MG63 (cell line): ENCODE data around the gene MB. TPM values are rescaled to one million over a fixed set of nuclear protein-coding genes. Genes with fewer than 3 reads are reported as not detected.
"Not testable (repeated sequence)": the region's sequence is repeated elsewhere in the genome, so short reads cannot be mapped to it uniquely, and the experiment has no call there.

Experiments used
- DNase-seq: peaks from one replicate; pipeline ENCODE4 v3.0.0-alpha.2; 2020
- H3K27me3 ChIP-seq: fragments of 250-450 bp; sonication (Bioruptor Pico); 2 replicates; pipeline ENCODE4 v1.5.1; 2020; ENCODE audit warnings: mild to moderate bottlenecking, moderate library complexity
- H3K36me3 ChIP-seq: fragments of 250-450 bp; sonication (Bioruptor Pico); 2 replicates; pipeline ENCODE4 v1.5.1; 2020; ENCODE audit warnings: mild to moderate bottlenecking, moderate library complexity
- H3K4me3 ChIP-seq: fragments of 250-450 bp; sonication (Bioruptor Pico); 2 replicates; pipeline ENCODE4 v1.5.1; 2020; ENCODE audit warnings: mild to moderate bottlenecking, moderate library complexity
- H3K9me3 ChIP-seq: fragments of 250-450 bp; sonication (Bioruptor Pico); 2 replicates; pipeline ENCODE4 v1.5.1; 2020; ENCODE audit warnings: mild to moderate bottlenecking, moderate library complexity
- total RNA-seq: library from RNA; depleted of rRNA; stranded (reverse); fragments of >200 nt; shearing (Covaris generic); gene quantifications from 2 replicates; pipeline ENCODE4 v1.2.3, GENCODE V29; 2014; ENCODE audit warnings: low replicate concordance

The MB gene
- total RNA-seq, 1 experiment from 2014 or later = 6.3 TPM

DNA sequence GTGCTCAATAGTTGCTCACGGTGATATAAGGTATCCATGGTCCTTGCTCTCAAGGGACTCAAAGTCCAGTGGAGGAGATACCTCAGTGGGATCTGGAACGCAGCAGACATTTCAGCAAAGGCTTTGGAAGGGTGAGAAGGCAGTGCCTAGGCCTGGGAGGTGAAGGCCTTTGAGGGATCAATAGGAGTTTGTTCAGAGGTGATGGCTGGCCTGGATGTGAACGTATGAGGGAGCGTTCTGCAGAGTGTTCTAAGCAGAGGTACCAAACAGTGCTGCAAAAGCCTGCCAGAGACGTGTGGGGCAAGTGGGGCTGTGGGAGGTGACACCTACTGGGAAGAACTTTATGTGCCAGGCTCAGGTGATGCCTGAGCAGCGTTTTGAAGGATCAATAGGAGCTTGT, 7.4 kb upstream of the MB start:
- no peak for DNase-seq
- H3K4me3 ChIP-seq = no peak overlapping the region
- H3K9me3 ChIP-seq = no peaks in the 10 kb centered on the region

DNA sequence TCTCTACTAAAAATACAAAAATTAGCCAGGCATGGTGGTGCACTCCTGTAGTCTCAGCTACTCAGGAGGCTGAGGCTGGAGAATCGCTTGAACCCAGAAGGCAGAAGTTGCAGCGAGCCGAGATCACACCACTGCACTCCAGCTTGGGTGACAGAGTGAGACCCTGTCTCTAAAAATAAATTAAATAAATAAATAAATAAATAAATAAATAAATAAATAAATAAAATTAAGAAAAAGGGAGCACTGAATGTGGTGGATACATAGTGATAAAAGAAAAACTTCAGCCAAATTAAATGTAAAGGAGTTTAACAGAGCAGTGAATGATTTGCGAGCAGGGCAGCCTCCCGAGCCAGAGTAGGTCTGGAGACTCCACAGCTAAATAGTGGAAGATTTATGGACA, 6.8 kb upstream of the MB start:
- H3K36me3 ChIP-seq, DNase-seq, H3K4me3 ChIP-seq, H3K9me3 ChIP-seq, H3K27me3 ChIP-seq: not testable (repeated sequence)

More for the DNA sequence above, 7.4 kb upstream of the MB start:
- Histone ChIP-seq H3K36me3 (no peaks in the 10 kb centered on the region), H3K27me3 (no peaks in the 10 kb centered on the region)

DNA sequence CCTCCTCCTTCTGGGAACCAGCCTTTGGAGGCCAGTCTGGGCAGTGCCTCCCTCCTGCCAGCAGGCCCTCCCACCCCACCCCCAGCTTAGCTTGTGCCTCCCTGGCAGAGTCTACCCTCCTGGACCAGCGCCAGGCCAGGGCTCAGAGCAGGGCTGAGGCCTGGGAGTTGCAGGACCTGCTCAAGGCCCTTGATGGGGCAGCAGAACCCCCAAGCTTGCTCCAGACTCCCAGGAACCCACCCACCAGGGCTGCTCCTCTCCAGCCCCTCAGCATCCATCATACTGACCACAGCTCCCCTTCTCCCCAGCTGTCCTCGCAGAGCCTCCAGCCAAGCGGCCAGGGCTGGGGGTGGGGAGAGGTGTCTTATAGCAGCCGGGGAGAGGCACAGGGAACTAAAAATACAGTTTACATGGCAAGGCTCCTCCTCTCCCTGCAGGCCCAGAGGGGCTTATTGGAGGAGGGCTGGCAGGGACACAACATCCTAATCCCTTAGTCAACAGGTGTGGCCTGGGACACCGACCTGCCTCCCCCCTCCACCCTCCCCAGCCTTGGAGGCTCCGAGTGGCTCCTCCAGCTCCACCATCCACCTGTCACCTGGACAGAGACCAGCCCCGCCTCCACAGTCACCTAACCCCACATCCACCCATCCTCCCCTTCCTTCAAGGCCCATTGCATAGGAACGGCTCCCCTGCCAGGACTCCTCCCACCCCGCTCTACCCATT, 5.2 kb upstream of the MB start:
- Histone ChIP-seq H3K9me3 (no peaks in the 10 kb centered on the region), H3K4me3 (no peak overlapping the region), H3K36me3 (no peaks in the 10 kb centered on the region), H3K27me3 (no peaks in the 10 kb centered on the region)
- peak; percentile 47 for DNase-seq

DNA sequence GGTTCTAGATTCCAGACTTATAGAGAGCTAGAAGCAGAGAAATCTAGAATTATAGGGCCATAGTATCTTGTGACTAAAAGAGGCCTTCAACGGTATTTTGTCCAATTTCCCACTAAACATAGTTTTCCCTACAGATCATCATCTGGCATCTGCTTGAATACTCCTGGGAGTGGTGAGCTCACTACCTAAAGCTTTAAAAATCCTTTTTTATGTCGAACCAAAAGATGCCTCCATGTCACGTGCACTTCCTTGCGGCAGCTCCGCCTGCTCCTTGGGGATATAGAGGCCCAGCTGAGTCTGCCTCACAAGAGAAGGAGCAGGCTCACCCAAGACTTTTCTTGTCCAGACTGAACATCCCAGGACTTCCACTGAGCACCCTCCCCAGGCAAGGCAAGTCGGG, 4.3 kb upstream of the MB start:
- H3K36me3 ChIP-seq = no peaks in the 10 kb centered on the region
- DNase-seq = no peak
- H3K27me3 ChIP-seq = no peaks in the 10 kb centered on the region
- no peaks in the 10 kb centered on the region for H3K9me3 ChIP-seq
- no peak overlapping the region for H3K4me3 ChIP-seq

DNA sequence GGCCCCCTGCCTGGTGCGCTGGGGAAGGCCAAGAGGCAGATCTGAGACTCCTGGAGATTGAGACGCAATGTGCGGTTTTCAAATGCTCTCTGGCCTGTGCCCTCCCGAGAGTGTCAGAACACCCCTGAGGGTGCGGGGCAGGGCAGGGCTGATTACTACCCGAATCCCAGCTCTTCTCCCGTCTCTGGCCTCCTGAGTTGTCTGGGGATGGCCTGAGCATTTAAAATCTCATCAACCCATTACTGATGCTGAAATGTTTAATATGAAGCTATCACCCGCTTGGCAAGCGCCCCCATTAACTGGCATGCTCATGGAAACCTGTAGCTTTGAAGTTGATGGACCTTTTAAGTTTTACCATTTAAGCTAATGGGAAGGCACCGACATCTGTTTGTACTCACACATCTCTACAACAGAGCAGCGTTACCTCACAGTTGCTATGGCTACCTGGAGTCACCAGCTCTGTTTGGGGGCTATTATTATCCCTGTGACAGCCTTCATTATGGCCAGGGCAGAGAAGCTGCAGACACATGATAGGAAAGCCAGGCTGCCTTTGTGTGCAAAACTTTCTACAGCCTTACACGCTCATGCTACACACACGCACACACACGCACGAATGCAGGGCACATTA, 3.6 kb upstream of the MB start:
- DNase-seq = no peak
- no peak overlapping the region for H3K4me3 ChIP-seq
- H3K9me3 ChIP-seq = no peaks in the 10 kb centered on the region
- H3K36me3 ChIP-seq = no peaks in the 10 kb centered on the region
- no peaks in the 10 kb centered on the region for H3K27me3 ChIP-seq

DNA sequence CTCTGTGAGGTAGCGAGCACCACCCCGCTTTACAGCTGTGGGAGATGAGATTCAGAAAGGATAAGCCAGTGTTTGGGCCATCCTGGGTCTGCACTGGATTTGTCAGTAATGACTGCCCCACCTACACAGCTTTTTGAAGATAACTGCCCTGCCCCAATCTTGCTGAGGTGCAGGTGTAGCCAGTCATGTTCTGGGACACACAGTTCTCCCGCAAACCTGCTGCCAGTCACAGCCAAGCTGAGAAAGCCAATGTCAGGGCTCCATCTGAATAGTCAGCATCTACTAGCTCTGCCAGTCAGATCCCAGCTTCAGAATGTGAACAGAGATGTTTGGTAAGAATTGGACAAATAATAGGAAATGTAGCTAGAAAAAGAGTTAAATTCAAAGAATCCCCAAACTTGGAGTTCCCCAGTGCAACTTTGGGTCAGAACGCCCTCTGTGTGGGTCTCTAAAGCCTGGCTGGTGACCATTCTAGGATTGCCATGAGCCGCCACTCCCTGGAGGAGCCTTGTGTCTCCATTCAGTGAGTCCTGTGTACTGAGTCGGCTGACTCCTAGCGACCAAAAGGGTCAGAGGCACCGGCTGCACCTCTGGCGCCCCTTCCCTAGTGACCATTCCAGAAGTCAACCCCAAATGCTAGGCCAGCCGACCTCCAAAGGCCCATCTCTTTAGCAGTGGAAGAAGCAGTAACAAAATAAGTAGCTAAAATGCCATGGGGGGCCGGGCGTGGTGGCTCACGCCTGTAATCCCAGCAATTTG, 2.4 kb upstream of the MB start:
- Histone ChIP-seq H3K27me3 (no peaks in the 10 kb centered on the region), H3K4me3 (no peak overlapping the region), H3K9me3 (no peaks in the 10 kb centered on the region), H3K36me3 (no peaks in the 10 kb centered on the region)
- no peak for DNase-seq

DNA sequence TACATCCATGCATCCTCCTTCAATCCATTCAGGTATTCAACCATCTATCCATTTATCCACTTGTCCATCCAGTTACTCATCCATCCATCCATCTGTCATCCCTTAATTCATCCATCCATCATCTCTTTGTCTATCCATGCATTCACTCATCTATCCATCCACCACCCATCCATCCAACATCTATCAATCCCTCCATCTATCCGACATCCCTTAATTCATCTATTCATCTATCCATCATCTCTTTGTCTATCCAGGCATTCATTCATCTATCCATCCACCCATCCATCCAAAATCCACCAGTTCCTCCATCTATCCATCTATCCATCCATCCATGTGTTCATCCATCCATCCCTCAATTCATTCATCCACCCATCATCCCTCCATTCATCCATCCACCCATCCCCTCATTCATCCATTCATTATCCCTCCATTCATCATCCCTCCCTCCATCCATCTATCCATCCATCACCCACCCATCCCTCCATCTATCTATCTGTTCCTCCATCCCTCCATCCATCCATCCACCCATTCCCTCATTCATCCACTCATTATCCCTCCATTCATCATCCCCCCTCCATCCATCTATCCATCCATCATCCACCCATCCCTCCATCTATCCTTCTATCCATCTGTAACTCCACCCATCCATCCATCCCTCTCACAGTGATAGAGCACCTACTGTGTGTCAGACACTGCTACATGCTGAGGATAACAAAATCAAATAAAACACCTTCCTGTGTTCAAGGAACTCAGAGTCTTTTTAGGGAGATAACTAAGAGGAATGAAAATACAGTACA, 1.5 kb upstream of the MB start:
- Histone ChIP-seq H3K27me3 (no peaks in the 10 kb centered on the region), H3K36me3 (no peaks in the 10 kb centered on the region), H3K9me3 (no peaks in the 10 kb centered on the region), H3K4me3 (no peak overlapping the region)
- DNase-seq = no peak

DNA sequence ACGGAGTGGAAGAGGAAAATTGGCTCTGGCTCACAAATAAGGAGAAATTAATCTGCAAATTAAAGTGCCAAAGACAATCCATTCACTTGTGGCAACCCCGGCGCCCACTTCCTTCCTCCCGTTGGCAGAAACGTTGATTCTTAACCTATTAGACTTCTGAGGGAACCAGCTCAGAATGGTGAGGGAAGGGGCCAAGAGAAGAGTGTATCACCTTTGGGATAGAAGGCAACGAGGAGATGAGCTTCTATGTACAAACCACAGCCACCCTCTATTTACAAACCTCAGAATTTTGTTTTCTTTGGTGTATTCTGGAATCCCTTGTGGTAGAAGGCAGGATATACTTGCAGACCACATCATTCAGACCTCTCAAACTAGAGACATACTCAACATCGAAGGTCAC, 1.1 kb downstream of the MB start:
- Histone ChIP-seq H3K36me3 (no peaks in the 10 kb centered on the region), H3K27me3 (no peaks in the 10 kb centered on the region), H3K9me3 (no peaks in the 10 kb centered on the region), H3K4me3 (no peak overlapping the region)
- no peak for DNase-seq

DNA sequence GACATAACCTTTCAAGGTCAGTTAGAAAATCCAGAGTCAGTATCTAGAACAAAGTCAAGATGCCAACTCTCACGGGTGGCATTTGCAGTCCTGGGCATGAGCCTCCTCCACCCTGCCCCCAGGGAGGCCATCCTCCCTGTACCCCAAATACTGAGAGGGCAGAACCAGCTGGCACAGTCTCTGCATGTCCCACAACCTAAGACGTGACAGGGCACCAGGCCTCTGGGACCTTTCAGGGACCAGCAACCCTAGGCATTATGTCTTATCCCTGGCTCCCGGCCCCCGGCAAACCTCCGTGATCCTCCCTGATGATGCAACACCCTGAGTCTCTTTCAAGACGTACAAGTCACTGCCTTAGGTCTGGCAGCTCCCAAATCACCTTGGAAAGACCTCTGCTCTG, 2.0 kb downstream of the MB start:
- Histone ChIP-seq H3K36me3 (no peaks in the 10 kb centered on the region), H3K9me3 (no peaks in the 10 kb centered on the region), H3K27me3 (no peaks in the 10 kb centered on the region), H3K4me3 (no peak overlapping the region)
- DNase-seq = no peak

DNA sequence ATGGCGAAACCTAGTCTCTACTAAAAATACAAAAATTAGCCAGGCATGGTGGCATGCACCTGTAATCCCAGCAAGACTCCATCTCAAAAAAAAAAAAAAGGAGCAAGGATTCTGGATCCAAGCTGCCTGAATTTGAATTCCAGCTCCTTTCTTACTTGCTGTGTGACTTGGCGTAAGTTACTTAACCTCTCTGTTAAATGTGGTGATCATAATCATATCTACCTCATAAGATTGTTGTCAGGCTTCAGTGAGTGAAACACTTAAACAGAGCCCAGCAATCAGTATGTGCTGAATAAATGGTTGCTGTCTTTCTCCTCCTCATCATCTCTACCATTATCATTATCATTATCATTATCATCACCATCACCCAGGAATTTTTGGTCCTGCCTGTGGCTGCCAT, 2.7 kb downstream of the MB start:
- H3K9me3 ChIP-seq = no peaks in the 10 kb centered on the region
- no peak overlapping the region for H3K4me3 ChIP-seq
- no peaks in the 10 kb centered on the region for H3K36me3 ChIP-seq
- H3K27me3 ChIP-seq = no peaks in the 10 kb centered on the region
- DNase-seq = no peak

DNA sequence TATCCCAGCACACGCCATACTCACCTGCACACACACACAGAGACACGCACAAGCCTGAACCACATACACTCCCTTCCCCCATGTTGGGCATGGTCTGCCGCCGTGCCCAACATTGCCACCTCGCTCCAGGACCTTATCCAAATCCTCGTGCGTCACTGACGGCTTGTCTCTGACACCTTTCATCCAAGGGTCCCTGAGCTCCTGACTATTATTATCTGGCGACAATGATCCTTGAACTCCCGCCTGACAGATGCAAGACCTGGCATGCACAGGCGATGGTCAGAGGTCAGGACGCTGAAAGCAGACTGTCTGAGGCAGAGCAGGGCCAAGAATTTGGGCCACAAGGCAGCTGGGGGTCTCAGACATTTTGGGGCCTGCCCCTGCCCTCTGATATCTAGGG, 4.2 kb downstream of the MB start:
- H3K9me3 ChIP-seq = no peaks in the 10 kb centered on the region
- H3K4me3 ChIP-seq = no peak overlapping the region
- H3K36me3 ChIP-seq = no peaks in the 10 kb centered on the region
- H3K27me3 ChIP-seq = no peaks in the 10 kb centered on the region
- no peak for DNase-seq

DNA sequence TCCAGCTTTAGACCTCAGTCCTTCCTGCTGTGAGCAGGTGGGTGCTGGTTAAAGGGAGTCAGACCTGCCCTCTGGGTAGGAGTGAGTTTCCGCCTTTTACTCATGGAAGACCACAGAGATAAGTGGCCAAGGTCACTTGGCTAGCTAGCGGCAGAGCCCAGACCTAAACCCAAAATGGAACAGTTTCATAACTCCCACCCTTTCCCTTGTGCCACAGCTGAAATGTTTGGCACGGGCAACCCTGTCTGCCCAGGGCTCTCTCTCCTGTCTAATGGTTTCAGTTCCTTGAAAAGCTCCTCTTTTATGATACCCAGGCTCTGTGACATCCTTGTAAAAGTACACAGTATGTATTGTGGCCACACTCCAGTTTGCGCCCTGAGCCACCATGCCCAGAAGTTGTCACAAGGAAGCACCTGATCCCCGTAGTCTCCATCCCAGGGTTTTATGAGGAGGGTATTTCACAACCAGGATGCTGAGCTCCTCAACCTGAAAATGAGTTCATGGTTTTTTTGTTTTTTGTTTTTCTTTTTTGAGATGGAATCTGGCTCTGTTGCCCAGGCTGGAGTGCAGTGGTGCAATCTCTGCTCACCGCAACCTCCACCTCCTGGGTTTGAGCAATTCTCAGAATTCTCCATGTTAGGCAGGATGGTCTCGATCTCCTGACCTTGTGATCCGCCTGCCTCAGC, 5.1 kb downstream of the MB start:
- DNase-seq = no peak
- Histone ChIP-seq H3K36me3 (no peaks in the 10 kb centered on the region), H3K9me3 (no peaks in the 10 kb centered on the region), H3K4me3 (no peak overlapping the region), H3K27me3 (no peaks in the 10 kb centered on the region)

DNA sequence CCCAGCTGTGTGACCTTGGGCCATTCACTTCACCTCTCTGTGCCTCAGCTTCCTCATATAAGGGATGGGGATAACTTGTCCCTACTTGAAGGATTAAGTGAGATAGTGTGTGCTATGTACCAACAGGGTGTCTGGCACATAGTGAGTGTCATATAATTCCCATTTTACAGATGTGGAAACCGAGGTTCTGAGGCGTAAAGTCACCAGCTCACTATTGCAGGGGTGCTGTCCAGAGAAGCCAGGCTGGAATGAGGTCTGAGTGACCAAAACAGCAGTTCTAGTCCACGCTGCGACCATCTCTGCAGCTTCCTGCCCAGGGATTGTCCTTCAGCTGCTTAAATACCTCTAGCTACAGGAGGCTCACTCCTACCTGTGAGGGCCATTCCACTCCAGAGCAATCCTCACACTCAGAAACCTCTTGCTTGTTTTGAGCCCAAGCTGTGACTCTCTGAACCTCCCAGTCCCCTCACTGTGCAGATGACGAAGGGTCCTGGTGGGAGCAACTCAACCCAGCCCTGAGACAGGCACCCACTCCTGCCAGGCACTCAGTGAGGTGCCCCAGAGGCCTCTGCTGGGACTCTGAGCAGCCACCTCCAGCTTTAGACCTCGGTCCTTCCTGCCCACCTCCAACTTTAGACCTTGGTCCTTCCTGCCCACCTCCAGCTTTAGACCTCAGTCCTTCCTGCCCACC, 5.8 kb downstream of the MB start:
- no peaks in the 10 kb centered on the region for H3K27me3 ChIP-seq

DNA sequence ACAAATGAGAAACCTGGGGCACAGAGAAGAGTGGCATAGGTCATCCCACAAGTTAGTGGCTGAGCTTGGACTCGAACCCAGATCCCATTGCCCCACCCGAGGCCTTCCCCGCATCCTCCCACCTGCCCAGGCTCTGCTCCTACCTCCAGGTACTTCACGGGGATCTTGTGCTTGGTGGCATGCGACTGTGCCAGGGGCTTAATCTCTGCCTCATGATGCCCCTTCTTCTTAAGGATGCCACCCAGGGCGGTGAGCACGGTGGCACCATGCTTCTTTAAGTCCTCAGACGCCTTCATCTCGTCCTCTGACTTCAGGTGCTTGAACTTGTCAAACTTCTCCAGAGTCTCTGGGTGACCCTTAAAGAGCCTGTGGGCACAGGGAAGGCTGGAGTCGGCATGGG, 6.4 kb downstream of the MB start:
- Histone ChIP-seq H3K9me3 (no peaks in the 10 kb centered on the region), H3K27me3 (no peaks in the 10 kb centered on the region), H3K4me3 (no peak overlapping the region), H3K36me3 (no peaks in the 10 kb centered on the region)
- no peak for DNase-seq

More for the DNA sequence above, 5.8 kb downstream of the MB start:
- H3K36me3 ChIP-seq = no peaks in the 10 kb centered on the region
- no peak for DNase-seq
- no peak overlapping the region for H3K4me3 ChIP-seq
- no peaks in the 10 kb centered on the region for H3K9me3 ChIP-seq

DNA sequence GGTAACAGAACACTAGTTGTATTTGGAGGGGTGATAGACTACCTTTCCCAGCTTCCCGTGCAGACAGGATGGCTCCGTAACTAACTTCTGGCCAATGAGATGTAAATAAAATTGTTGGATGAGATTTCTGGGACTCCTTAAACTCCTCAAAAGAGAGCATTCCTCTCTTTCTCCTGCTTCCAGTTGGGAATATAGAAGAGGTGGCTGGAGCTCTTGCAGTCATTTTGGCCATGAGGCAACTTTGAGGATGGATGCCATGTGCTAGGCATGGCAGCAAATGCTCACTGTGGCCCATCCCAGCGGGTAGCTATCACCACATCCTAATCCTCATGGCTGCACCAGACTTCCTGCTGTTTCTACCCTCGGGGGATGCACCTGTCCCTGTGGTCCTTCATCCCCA, 7.4 kb downstream of the MB start:
- H3K27me3 ChIP-seq = no peaks in the 10 kb centered on the region
- H3K4me3 ChIP-seq = no peak overlapping the region
- DNase-seq = no peak
- H3K36me3 ChIP-seq = no peaks in the 10 kb centered on the region
- no peaks in the 10 kb centered on the region for H3K9me3 ChIP-seq

DNA sequence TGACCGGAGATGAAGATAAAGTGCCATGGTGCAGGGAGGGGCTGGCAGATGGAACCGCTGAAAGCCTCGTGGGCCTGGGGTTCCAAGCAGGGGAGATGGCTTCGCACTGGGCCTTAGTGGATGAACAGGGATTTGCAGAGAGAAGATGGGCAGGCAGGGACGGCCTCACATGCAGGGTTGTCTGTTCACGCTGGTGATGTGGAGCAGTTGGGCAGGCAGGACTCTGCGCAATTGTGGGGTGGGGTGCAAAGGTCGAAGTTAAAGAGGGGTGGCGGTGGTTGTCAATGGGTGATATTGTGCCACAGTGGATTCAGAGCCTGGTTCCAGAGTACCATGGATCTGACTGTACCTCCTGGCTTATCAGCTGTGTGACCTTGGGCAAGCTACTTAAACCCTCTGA, 7.9 kb downstream of the MB start:
- Histone ChIP-seq H3K4me3 (no peak overlapping the region), H3K27me3 (no peaks in the 10 kb centered on the region), H3K36me3 (no peaks in the 10 kb centered on the region), H3K9me3 (no peaks in the 10 kb centered on the region)
- DNase-seq = no peak
